Esophagus (tissue), 2 donors: ENCODE measurements around the gene C1orf87. TPM values are rescaled to one million over a fixed set of nuclear protein-coding genes. Genes with fewer than 3 reads are reported as not detected.

Experiments
- H3K27ac ChIP-seq, 2 donors: one replicate each; pipeline ENCODE4 v1.5.1; 2013; ENCODE audit warnings: low read depth in 2 of 2, mild to moderate bottlenecking in 2 of 2, inconsistent platforms in 1 of 2, low read length in 1 of 2, moderate library complexity in 1 of 2
- H3K27me3 ChIP-seq, 2 donors: one replicate each; pipeline ENCODE4 v1.6.1; 2013; ENCODE audit warnings: low read length in 2 of 2, control low read depth in 1 of 2, mild to moderate bottlenecking in 1 of 2; ENCODE audit not compliant: insufficient read depth in 2 of 2, control insufficient read depth in 1 of 2
- H3K36me3 ChIP-seq, 2 donors: one replicate each; pipeline ENCODE4 v1.6.1; 2013; ENCODE audit warnings: low read length in 1 of 2; ENCODE audit not compliant: control insufficient read depth in 2 of 2, insufficient read depth in 2 of 2
- H3K4me1 ChIP-seq, 2 donors: one replicate each; pipeline ENCODE4 v1.6.1; 2013; ENCODE audit warnings: low read length in 1 of 2; ENCODE audit not compliant: control insufficient read depth in 2 of 2, insufficient read depth in 2 of 2
- H3K4me3 ChIP-seq, 2 donors: one replicate each; pipeline ENCODE4 v1.5.1; 2013; ENCODE audit warnings: low read length in 2 of 2, mild to moderate bottlenecking in 2 of 2, low read depth in 1 of 2, moderate library complexity in 1 of 2
- H3K9me3 ChIP-seq, 2 donors: one replicate each; pipeline ENCODE4 v1.6.1; 2013; ENCODE audit warnings: mild to moderate bottlenecking in 2 of 2, low read depth in 1 of 2, low read length in 1 of 2, moderate library complexity in 1 of 2; ENCODE audit not compliant: control insufficient read depth in 2 of 2, insufficient read depth in 1 of 2
- WGBS, 2 donors: extraction: QIAGEN DNeasy Blood & Tissue Kit; methylation state at CpG; one replicate each; pipeline ENCODE4 v1.1.7; 2013; 5-methylcytosine and 5-hydroxymethylcytosine counted together
- polyA plus RNA-seq, 2 donors: library from polyadenylated mRNA; stranded (reverse); fragments of 200-250 nt; gene quantifications; one replicate each; pipeline ENCODE4 v1.2.3, GENCODE V29; 2013
- donor health status: healthy with polysubstance abuse.
- donor health status: Bipolar disorder and iron deficiency.

The C1orf87 gene
- polyA plus RNA-seq, 2 donors: not detected

GRCh38 chr1:60010690-60011089, 62.9 kb downstream of the C1orf87 start:
- WGBS, 2 donors: 70 to 77% methylated on average over 1 of the region's 1 CpG
- Histone ChIP-seq H3K9me3 (no peaks in the 10 kb centered on the region), H3K27ac (no peak overlapping the region), H3K4me1 (no peaks in the 10 kb centered on the region), H3K27me3 (no peaks in the 10 kb centered on the region), H3K4me3 (no peak overlapping the region), H3K36me3 (no peaks in the 10 kb centered on the region)

GRCh38 chr1:60008500-60008899, 65.1 kb downstream of the C1orf87 start:
- Histone ChIP-seq H3K4me1 (no peaks in the 10 kb centered on the region), H3K4me3 (no peak overlapping the region), H3K36me3 (no peaks in the 10 kb centered on the region), H3K27ac (no peak overlapping the region), H3K9me3 (no peaks in the 10 kb centered on the region), H3K27me3 (no peaks in the 10 kb centered on the region)
- WGBS, 2 donors: 67 to 78% methylated on average over 4 of the region's 4 CpGs

GRCh38 chr1:60000625-60001024, 72.9 kb downstream of the C1orf87 start:
- no peaks in the 10 kb centered on the region for H3K4me1 ChIP-seq
- 76 to 77% methylated on average over 3 of the region's 3 CpGs for WGBS, 2 donors
- H3K36me3 ChIP-seq: no peaks in the 10 kb centered on the region
- no peak overlapping the region for H3K4me3 ChIP-seq
- no peaks in the 10 kb centered on the region for H3K9me3 ChIP-seq
- H3K27me3 ChIP-seq: no peaks in the 10 kb centered on the region
- no peak overlapping the region for H3K27ac ChIP-seq

- no peaks in the 10 kb centered on the region for H3K9me3 ChIP-seq
Measured at GRCh38 chr1:59999746-60000145, 73.8 kb downstream of the C1orf87 start.

GRCh38 chr1:59999006-59999405, 74.6 kb downstream of the C1orf87 start:
- no peak overlapping the region for H3K27ac ChIP-seq
- WGBS, 2 donors: 72 to 81% methylated on average over 3 of the region's 3 CpGs

More at GRCh38 chr1:59999746-60000145, 73.8 kb downstream of the C1orf87 start:
- WGBS, 2 donors: 80 to 87% methylated on average over 2 of the region's 2 CpGs
- H3K27me3 ChIP-seq: no peaks in the 10 kb centered on the region
- H3K4me1 ChIP-seq: no peaks in the 10 kb centered on the region
- no peaks in the 10 kb centered on the region for H3K36me3 ChIP-seq
- H3K4me3 ChIP-seq: no peak overlapping the region
- H3K27ac ChIP-seq: no peak overlapping the region

GRCh38 chr1:59997479-59998115, 76.0 kb downstream of the C1orf87 start:
- Histone ChIP-seq H3K27ac (no peak overlapping the region), H3K9me3 (no peaks in the 10 kb centered on the region), H3K27me3 (no peaks in the 10 kb centered on the region), H3K36me3 (no peaks in the 10 kb centered on the region), H3K4me3 (no peak overlapping the region), H3K4me1 (no peaks in the 10 kb centered on the region)
- WGBS, 2 donors: 20 to 23% methylated on average over 2 of the region's 2 CpGs

More at GRCh38 chr1:59999006-59999405, 74.6 kb downstream of the C1orf87 start:
- Histone ChIP-seq H3K36me3 (no peaks in the 10 kb centered on the region), H3K4me3 (no peak overlapping the region), H3K9me3 (no peaks in the 10 kb centered on the region), H3K4me1 (no peaks in the 10 kb centered on the region), H3K27me3 (no peaks in the 10 kb centered on the region)

GRCh38 chr1:59994302-59995198, 79.0 kb downstream of the C1orf87 start:
- H3K27me3 ChIP-seq: no peaks in the 10 kb centered on the region
- no peaks in the 10 kb centered on the region for H3K36me3 ChIP-seq
- WGBS, 2 donors: 43 to 59% methylated on average over 4 of the region's 4 CpGs
- no peaks in the 10 kb centered on the region for H3K9me3 ChIP-seq
- no peak overlapping the region for H3K27ac ChIP-seq
- no peak overlapping the region for H3K4me3 ChIP-seq
- H3K4me1 ChIP-seq: no peaks in the 10 kb centered on the region

GRCh38 chr1:59992040-59992820, 81.3 kb downstream of the C1orf87 start:
- Histone ChIP-seq H3K27ac (no peak overlapping the region), H3K9me3 (no peaks in the 10 kb centered on the region), H3K27me3 (no peaks in the 10 kb centered on the region), H3K36me3 (no peaks in the 10 kb centered on the region), H3K4me1 (no peaks in the 10 kb centered on the region), H3K4me3 (no peak overlapping the region)
- WGBS, 2 donors: 73 to 75% methylated on average over 5 of the region's 5 CpGs

GRCh38 chr1:59990470-59990869, 83.1 kb downstream of the C1orf87 start:
- Histone ChIP-seq H3K36me3 (no peaks in the 10 kb centered on the region), H3K27ac (no peak overlapping the region), H3K27me3 (no peaks in the 10 kb centered on the region), H3K4me3 (no peak overlapping the region), H3K4me1 (no peaks in the 10 kb centered on the region), H3K9me3 (no peaks in the 10 kb centered on the region)
- WGBS, 2 donors: 76 to 80% methylated on average over 9 of the region's 9 CpGs
